NCI-H2029 (cell line): ENCODE results near the gene KAT2B.
A peak's percentile ranks its signal among the peaks of the same experiment; 100 is the strongest.
"Not testable (repeated sequence)": the region's sequence is repeated elsewhere in the genome, so short reads cannot be mapped to it uniquely, and the experiment has no call there.

Experiments used
- DNase-seq: peaks from one replicate; lab custom pipeline; 2025; lab: John Stamatoyannopoulos, UW

KAT2B gene

DNA sequence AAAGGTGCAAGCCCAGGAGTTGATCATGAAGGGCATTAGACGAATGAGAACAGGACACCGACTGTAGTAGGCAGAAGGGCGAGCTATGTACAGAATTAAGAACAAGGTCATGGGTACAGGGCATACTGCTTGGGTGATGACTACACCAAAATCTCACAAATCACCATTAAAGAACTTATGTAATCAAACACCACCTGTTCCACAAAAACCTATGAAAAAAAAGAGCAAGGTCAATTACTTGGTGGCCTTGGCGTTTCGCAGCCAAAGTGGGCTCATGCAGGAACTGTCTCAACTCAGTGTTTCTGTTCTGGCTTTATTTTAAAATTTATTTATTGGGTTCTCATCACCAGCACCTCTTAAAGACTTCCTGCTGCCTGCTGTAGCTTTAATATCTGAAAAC lies 2.1 kb downstream of the KAT2B start:
- no peak for DNase-seq

GRCh38 chr3:20043396-20043795 lies 3.1 kb downstream of the KAT2B start:
- peak; percentile 58 for DNase-seq

DNA sequence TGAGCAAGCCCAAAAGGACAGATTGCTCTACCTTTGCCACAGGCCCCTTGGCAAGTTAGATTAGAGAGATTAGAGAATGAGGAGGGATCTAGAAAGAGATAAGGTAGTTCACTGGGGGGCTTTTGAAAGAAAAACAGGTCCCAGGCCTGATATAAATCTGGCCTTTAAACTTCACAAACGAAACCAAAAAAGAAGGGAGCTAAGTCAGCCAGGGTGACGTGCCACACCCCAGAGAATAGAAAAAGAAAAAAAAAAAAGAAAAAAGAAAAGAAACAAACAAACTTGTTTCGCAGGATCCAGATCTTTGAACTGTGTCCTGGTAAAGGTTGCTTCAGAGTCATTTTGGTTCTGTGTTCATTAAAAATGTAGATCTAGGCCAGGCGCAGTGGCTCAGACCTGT lies 3.6 kb downstream of the KAT2B start:
- DNase-seq: no peak

DNA sequence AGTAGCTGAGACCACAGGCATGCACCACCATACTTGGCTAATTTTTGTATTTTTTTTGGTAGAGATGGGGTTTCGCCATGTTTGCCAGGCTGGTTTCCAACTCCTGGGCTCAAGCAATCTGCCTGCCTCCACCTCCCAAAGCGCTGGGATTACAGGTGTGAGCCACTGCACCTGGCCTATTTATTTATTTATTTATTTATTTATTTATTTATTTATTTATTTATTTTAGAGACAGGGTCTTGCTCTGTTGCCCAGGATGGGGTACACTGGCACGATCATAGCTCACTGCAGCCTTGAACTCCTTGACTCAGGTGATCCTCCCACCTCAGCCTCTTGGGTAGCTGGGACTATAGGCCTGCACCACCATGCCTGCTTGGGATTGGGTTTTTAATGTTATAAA lies 4.9 kb downstream of the KAT2B start:
- not testable (repeated sequence) for DNase-seq

- no peak for DNase-seq
Measured at GRCh38 chr3:20046556-20046955, 6.3 kb downstream of the KAT2B start.

GRCh38 chr3:20047341-20047779 lies 7.1 kb downstream of the KAT2B start:
- DNase-seq: no peak

DNA sequence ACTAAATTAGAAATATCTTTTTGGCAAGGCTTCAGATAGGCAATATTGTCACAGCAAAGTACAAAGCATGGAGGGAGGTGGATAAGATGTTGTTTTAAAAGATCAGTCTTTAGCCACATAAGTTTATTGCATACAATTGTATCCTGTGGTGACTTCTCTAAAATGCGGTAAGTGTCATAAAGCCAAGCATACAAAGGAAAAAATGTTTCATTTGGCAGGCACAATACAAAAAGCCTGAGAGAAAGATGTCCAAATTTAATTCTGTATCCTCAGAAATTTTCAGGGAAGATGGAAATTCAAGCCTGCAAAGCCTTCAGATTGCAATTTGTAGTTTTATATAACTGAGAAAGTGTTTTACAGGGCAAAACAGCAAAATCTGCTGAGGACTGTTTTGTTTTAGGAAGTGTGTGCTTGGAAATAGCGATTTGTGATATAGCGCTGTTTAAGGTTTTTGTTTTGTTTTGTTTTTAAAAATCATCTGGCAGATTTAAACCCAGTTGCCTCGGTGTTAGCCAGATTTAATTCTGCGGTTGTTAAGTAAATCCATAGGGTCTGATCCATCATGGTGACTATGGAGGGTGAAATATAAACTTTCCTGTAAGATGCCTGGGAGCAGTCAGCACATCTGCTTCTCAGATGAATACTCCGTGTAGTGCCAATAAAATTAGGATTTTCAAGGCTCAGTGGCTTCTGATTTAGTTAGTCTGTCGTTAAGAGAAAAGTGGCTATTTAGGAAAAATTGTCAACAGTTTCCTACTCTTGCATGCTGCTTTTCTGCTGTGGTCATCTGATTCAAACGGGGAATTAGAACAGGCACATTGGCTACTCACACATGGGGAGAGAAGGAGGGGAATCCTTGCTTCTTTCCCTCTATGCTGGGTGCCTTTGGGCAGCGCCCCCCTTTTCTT lies 8.0 kb downstream of the KAT2B start:
- DNase-seq: no peak

- DNase-seq: no peak
Measured at GRCh38 chr3:20051123-20051806, 11.0 kb downstream of the KAT2B start.

DNA sequence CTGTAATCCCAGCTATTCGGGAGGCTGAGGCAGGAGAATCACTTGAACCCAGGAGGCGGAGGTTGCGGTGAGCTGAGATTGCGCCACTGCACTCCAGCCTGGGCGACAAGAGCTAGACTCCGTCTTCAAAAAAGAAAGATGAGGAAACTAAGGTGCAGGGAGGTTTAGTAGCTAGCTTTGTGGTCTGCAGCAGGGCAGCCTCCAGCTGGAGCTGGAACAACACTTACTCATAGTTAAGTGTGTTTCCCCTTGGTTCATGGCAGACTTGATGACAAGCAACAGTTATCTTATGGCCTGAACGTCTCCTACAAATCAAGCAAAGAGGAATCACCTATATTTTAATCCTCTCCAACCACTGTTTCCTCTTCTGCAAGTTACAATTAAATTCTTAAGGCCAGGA lies 12.6 kb downstream of the KAT2B start:
- DNase-seq: no peak

DNA sequence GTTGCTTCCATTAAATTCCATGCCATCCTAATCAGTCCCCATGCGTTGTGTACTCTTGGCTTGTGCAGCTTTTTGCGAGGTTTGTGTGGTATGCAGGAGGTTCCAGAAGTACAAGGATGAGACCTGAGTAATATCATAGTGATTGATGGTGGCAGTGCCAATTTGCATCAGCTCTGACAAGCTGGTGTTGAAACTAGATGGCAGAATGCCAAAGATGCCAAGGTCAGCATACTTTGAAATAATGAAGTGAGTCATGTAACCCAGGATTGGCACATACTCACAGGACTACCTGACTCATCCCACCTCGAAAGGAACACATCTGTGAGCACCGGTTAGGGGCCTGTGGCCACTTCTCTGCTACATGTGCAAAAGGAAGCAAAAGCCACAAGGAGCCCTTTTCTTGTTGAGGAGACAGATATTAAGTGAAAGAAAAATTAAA lies 14.3 kb downstream of the KAT2B start:
- DNase-seq: peak; percentile 78

- no peak for DNase-seq
Measured at GRCh38 chr3:20055020-20055775, 15.0 kb downstream of the KAT2B start.

DNA sequence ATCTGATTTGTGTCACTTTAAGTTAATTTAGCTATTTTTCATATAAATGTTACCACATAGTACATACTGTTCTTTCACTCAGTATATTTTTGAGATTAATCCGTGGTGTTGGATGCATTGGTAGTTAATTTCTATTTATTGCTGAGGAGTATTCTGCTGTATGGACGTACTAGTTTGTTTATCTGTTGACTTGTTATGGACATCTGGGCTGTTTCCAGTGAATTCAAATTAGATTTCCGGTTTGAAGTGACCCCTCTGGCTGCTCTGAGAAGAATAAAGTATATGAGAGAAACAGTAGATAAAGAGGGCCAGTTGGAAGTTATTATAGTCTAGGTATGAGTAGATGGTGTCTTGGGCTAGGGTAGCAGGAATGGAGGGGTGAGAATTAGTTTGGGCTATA lies 15.6 kb downstream of the KAT2B start:
- no peak for DNase-seq

GRCh38 chr3:20056725-20057611 lies 16.7 kb downstream of the KAT2B start:
- DNase-seq: no peak

DNA sequence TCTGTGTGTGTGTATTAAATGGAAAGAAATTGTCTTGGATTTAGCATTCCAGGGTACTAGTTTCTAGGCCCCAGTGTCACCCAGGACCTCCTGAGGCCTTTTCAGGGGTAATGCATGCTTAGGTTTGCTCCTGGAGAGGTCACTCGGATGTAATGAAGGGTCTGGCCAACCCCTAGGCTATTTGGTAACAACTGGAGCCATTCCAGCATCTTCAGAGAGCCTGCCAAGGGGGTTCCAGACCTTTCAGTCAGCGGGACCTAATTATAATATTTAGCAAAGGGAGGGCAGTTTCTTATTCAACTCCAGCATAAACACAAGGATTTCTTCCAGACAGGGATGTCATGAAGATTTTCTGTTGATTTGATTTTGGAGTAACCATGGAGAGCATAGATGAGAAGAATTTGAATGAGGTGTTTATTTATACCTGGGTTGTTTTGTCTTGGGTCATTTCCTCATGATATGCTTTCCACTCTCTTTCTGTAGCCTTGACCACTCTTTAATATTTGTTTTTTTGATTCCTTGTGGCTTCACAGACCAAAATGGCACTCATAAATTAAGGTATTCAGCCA lies 17.4 kb downstream of the KAT2B start:
- no peak for DNase-seq

GRCh38 chr3:20059929-20060328 lies 19.7 kb downstream of the KAT2B start:
- DNase-seq: no peak

DNA sequence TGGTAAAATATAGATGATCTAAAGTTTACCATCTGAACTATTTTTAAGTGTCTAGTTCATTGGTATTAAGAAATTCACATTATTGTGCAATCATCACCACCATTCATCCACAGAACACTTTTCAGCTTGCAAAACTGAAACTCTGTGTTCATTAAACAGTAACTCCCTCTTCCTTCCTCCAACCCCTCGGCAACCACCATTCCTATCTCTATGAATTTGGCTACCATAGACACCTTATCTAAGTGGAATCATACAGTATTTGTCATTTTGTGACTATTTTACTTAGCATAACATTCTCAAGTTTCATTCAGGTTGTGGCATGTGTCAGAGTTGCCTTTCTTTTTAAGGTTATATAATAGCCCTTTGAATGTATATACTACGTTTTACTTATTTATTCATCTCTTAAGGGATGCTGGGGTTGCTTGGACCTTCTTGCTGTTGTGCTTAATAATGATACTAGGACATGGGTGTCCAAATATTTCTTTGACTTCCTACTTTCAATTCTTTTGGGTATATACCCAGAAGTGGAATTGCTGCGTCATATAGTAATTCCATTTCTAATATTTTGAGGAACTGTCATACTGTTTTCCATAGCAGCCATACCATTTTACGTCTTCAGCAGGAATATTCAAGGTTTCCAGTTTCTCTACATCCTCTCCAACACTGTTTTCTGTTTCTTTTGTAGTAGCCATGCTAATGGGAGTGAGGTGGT lies 20.9 kb downstream of the KAT2B start:
- DNase-seq: no peak

DNA sequence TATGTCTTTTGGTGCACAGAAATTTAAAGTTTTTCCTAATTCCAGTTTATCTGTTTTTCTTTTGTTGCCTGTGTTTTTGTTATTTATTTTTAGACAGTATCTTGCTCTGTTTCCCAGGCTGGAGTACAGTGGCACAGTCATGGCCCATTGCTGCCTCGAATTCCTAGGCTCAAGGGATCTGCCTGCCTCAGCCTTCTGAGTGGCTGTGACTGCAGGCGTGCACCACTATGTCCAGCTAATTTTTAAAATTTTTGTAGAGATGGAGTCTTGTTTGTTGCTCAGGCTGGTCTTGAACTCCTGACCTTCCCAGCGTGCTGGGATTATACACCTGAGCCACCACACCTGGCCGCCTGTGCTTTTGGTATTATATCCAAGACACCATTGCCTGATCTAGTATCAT lies 22.8 kb downstream of the KAT2B start:
- no peak for DNase-seq

GRCh38 chr3:20064387-20064786 lies 24.1 kb downstream of the KAT2B start:
- no peak for DNase-seq

DNA sequence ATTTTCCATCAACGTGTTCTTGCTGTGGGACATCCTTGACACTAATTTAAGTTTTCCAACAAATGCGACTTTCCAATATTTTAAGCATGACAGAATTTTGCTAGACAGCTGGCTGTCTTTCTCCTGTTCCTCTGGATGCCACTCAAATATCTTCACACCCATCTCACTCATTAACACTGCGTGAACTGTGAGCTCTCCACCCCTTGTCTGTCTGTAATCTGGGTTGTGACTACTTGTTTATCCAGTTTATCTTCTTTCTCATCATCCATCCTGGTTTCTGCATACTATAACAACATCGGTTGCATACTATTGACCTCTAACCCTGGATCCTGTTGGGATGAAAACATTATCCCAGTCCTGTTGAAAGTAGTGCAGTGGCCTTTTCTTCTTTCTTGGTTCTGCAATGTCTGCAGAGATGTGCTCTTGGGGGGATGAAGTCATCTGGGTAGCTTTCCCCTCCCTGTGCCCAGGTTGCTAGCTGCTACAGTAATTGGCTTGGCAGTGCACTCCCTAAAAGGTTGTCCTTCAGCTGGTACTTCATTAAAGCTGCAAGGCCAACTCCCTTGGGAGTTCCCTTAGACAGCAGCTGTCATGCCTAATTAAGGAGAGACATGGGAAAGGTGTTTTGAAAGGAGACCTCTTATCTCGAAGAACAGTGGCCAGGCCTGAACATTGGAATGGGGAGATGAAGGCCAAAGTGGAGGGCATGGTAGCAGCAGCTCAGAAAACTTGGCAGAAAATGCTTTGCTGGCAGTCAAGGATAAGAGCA lies 24.7 kb downstream of the KAT2B start:
- no peak for DNase-seq

GRCh38 chr3:20066079-20066478 lies 25.8 kb downstream of the KAT2B start:
- DNase-seq: no peak
